ENCODE data around the gene CYP27B1. TPM values are rescaled to one million over a fixed set of nuclear protein-coding genes. Genes with fewer than 3 reads are reported as not detected.

CYP27B1 gene
- total and polyA plus RNA-seq, 2 experiments from 2014 or later, result 0.33 to 1.3 TPM

DNA sequence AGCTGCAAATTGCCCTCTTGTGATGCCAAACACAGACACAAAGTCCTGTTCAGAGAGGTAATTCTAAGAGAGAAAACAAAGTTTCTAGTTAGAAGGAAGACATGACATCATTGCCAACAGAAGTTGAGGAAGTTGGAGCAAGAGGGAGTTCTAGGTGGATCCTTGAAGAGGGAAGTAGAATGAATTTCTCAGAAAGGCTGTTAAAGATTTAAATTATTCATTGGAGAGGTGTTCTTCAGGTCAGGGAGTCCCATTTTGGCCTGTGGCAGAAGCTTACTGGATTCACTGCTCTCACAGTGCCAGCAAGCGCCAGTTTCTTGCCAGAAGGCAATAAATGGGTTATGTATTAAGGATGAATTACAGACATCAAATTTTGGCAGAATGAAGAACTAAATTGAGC is 31.1 kb upstream of the CYP27B1 start:
- DNase-seq (ENCODE audit: low read depth in 1 of 2, low spot score in 1 of 2), result no peak
- Histone ChIP-seq H3K27ac (no peak overlapping the region), H3K36me3 (peaks cover 55% of the 10 kb centered on the region), H3K9me3 (ENCODE audit: low read depth) (no peaks in the 10 kb centered on the region), H3K4me3 (no peak overlapping the region), H3K4me1 (ENCODE audit: low read depth) (no peaks in the 10 kb centered on the region), H3K27me3 (no peaks in the 10 kb centered on the region)
- TF ChIP-seq, protein P1, sequence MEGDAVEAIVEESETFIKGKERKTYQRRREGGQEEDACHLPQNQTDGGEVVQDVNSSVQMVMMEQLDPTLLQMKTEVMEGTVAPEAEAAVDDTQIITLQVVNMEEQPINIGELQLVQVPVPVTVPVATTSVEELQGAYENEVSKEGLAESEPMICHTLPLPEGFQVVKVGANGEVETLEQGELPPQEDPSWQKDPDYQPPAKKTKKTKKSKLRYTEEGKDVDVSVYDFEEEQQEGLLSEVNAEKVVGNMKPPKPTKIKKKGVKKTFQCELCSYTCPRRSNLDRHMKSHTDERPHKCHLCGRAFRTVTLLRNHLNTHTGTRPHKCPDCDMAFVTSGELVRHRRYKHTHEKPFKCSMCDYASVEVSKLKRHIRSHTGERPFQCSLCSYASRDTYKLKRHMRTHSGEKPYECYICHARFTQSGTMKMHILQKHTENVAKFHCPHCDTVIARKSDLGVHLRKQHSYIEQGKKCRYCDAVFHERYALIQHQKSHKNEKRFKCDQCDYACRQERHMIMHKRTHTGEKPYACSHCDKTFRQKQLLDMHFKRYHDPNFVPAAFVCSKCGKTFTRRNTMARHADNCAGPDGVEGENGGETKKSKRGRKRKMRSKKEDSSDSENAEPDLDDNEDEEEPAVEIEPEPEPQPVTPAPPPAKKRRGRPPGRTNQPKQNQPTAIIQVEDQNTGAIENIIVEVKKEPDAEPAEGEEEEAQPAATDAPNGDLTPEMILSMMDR (IDR thresholded peaks at IDR 0.05; ENCODE audit: low read depth, low read length), result no peak

DNA sequence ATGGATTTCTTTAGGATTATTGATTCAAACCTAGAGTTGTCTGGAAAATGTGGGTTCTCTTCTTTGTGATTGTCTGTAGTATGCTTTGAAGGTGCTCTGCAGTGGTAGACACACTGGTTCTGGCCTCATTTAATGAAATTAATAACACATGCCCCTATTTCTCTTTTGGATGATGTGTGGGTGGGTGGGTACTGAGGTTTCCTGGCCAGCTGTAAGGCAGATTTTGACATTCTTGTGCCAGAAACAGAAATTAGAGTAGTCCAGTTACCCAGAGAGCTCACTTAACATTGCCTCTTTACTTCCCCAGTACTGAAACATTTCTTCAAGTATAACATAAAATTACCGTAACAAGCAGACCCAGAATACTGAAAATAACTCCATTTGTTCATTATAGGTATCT is 30.1 kb upstream of the CYP27B1 start:
- Histone ChIP-seq H3K27ac (no peak overlapping the region), H3K4me3 (no peak overlapping the region), H3K27me3 (no peaks in the 10 kb centered on the region), H3K9me3 (ENCODE audit: low read depth) (no peaks in the 10 kb centered on the region), H3K36me3 (peaks cover 49% of the 10 kb centered on the region), H3K4me1 (ENCODE audit: low read depth) (no peaks in the 10 kb centered on the region)
- TF ChIP-seq, protein P1 (IDR thresholded peaks at IDR 0.05; ENCODE audit: low read depth, low read length), result no peak
- DNase-seq (ENCODE audit: low read depth in 1 of 2, low spot score in 1 of 2), result no peak

DNA sequence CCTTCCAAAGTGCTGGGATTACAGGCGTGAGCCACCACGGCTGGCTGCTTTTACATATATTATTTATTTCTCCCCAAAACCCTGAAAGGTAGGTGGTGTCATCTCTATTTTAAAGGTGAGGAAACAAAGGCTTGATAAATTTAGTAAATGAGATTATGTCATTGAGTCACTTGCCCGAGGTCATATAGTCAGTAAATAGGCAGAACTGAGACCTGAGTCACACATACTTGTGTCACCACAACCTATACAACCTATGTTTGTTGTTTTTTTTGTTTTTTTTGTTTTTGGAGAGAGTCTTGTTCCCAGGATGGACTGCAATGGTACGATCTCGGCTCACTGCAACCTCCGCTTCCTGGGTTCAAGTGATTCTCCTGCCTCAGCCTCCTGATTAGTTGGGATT is 28.5 kb upstream of the CYP27B1 start:
- TF ChIP-seq, protein P1 (IDR thresholded peaks at IDR 0.05; ENCODE audit: low read depth, low read length), result no peak
- peaks cover 56% of the 10 kb centered on the region for H3K36me3 ChIP-seq
- no peak overlapping the region for H3K27ac ChIP-seq
- H3K9me3 ChIP-seq (ENCODE audit: low read depth), result no peaks in the 10 kb centered on the region
- H3K4me1 ChIP-seq (ENCODE audit: low read depth), result no peaks in the 10 kb centered on the region
- no peaks in the 10 kb centered on the region for H3K27me3 ChIP-seq
- no peak for DNase-seq (ENCODE audit: low read depth in 1 of 2, low spot score in 1 of 2)
- H3K4me3 ChIP-seq, result no peak overlapping the region

DNA sequence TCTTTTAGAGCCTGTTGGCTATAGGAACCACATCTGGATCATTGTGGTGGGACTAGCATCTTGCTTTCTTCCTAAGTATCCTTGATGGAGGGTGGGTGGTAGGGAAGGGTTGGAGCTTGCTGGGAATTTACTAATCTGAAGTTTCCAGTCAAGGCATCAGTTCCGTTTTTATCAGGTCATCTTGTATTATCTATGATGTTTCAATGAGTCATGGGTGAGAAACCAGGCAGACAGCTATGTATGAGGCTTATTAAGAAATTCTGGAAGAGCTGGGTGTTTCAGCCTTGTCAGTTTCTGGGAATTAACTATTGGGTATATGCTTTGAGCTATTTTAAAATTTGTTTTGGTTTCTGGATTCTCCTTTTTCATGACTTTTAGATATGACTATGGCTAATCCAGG is 27.0 kb upstream of the CYP27B1 start:
- Histone ChIP-seq H3K27ac (no peak overlapping the region), H3K27me3 (no peaks in the 10 kb centered on the region), H3K9me3 (ENCODE audit: low read depth) (no peaks in the 10 kb centered on the region), H3K4me3 (no peak overlapping the region), H3K36me3 (peaks cover 58% of the 10 kb centered on the region), H3K4me1 (ENCODE audit: low read depth) (no peaks in the 10 kb centered on the region)
- TF ChIP-seq, protein P1 (IDR thresholded peaks at IDR 0.05; ENCODE audit: low read depth, low read length), result no peak
- DNase-seq (ENCODE audit: low read depth in 1 of 2, low spot score in 1 of 2), result peak in 1 of 2 donors; percentile 79

DNA sequence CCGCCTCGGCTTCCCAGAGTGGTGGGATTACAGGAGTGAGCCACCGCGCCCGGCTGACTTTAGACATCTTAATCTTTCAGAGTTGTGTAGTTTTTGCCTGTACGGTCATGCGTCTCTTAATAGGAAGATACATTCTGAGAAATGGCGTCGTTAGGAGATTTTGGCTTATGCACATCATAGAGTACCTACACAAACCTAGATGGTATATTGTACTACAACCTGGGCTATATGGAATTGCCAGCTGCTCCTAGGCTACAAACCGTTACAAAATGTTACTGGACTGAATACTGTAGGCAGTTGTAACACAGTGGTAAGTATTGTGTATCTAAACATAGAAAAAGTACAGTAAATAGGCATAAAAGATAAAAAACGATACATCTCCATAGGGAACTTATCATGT is 17.0 kb upstream of the CYP27B1 start:
- H3K9me3 ChIP-seq (ENCODE audit: low read depth), result no peaks in the 10 kb centered on the region
- H3K4me1 ChIP-seq (ENCODE audit: low read depth), result peaks cover 6% of the 10 kb centered on the region
- DNase-seq (ENCODE audit: low read depth in 1 of 2, low spot score in 1 of 2), result no peak
- peak overlapping the region; percentile 99 for H3K4me3 ChIP-seq
- no peak overlapping the region for H3K27ac ChIP-seq
- TF ChIP-seq, protein P1 (IDR thresholded peaks at IDR 0.05; ENCODE audit: low read depth, low read length), result no peak
- H3K36me3 ChIP-seq, result peaks cover 15% of the 10 kb centered on the region
- H3K27me3 ChIP-seq, result no peaks in the 10 kb centered on the region

DNA sequence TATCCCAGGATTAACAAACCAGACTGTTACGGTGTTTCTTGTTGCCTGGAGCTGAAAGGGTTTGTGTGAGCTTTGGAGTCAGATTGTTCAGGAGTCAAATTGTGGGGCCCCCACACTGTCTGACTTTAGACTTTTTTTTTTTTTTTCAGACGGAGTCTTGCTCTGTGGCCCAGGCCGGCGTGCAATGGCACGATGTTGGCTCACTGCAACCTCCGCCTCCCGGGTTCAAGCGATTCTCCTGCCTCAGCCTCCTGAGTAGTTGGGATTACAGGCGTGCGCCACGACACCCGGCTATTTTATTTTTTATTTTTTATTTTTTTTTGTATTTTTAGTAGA is 16.6 kb upstream of the CYP27B1 start:
- no peak overlapping the region for H3K27ac ChIP-seq
- peaks cover 6% of the 10 kb centered on the region for H3K4me1 ChIP-seq (ENCODE audit: low read depth)
- no peaks in the 10 kb centered on the region for H3K27me3 ChIP-seq
- peak overlapping the region; percentile 99 for H3K4me3 ChIP-seq
- TF ChIP-seq, protein P1 (IDR thresholded peaks at IDR 0.05; ENCODE audit: low read depth, low read length), result no peak
- no peak for DNase-seq (ENCODE audit: low read depth in 1 of 2, low spot score in 1 of 2)
- H3K36me3 ChIP-seq, result peaks cover 15% of the 10 kb centered on the region
- H3K9me3 ChIP-seq (ENCODE audit: low read depth), result no peaks in the 10 kb centered on the region
